Nephron progenitor cell (in vitro differentiated cells): Measurements from ENCODE around the gene AMIGO2.
"Not testable (repeated sequence)": the region's sequence is repeated elsewhere in the genome, so short reads cannot be mapped to it uniquely, and the experiment has no call there.

Experiments used
- DNase-seq: peaks from one replicate; pipeline ENCODE4 v3.0.0; 2021
- H3K27ac Mint-ChIP-seq: 2 replicates; pipeline ENCODE4 v1.8.0; 2021; ENCODE audit warnings: mild to moderate bottlenecking, moderate library complexity, mixed read lengths
- H3K27me3 Mint-ChIP-seq: 2 replicates; pipeline ENCODE4 v1.8.0; 2021; ENCODE audit warnings: mild to moderate bottlenecking, low read depth, mixed read lengths; ENCODE audit not compliant: poor library complexity
- H3K36me3 Mint-ChIP-seq: 2 replicates; pipeline ENCODE4 v1.8.0; 2021; ENCODE audit warnings: low read depth, mixed read lengths
- H3K4me1 Mint-ChIP-seq: 2 replicates; pipeline ENCODE4 v1.8.0; 2021; ENCODE audit warnings: mixed read lengths
- H3K4me3 Mint-ChIP-seq: 2 replicates; pipeline ENCODE4 v1.8.0; 2021; ENCODE audit warnings: mild to moderate bottlenecking, moderate library complexity, mixed read lengths
- H3K9me3 Mint-ChIP-seq: 2 replicates; pipeline ENCODE4 v1.8.0; 2021; ENCODE audit warnings: mild to moderate bottlenecking, moderate library complexity, mixed read lengths
- CTCF ChIP-seq: fragments of 200-600 bp; sonication (generic); IDR thresholded peaks from 2 replicates; pipeline ENCODE4 v1.5.0; 2021; ENCODE audit warnings: antibody characterized with exemption

The AMIGO2 gene

GRCh38 chr12:47065546-47065945 lies 14.2 kb downstream of the AMIGO2 start:
- peaks cover 18% of the 10 kb centered on the region for H3K9me3 Mint-ChIP-seq
- H3K27me3 Mint-ChIP-seq: peaks cover 7% of the 10 kb centered on the region
- no peak overlapping the region for H3K4me3 Mint-ChIP-seq
- peaks cover 20% of the 10 kb centered on the region for H3K4me1 Mint-ChIP-seq
- no peak for DNase-seq
- no peak overlapping the region for H3K27ac Mint-ChIP-seq
- no peaks in the 10 kb centered on the region for H3K36me3 Mint-ChIP-seq
- TF ChIP-seq CTCF: no peak

DNA sequence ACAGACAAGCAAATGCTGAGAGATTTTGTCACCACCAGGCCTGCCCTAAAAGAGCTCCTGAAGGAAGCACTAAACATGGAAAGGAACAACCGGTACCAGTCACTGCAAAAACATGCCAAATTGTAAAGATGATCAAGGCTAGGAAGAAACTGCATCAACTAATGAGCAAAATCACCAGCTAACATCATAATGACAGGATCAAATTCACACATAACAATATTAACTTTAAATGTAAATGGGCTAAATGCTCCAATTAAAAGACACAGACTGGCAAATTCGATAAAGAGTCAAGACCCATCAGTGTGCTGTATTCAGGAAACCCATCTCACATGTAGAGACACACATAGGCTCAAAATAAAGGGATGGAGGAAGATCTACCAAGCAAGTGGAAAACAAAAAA lies 21.1 kb downstream of the AMIGO2 start:
- not testable (repeated sequence) for DNase-seq, H3K27ac Mint-ChIP-seq
- peaks cover 46% of the 10 kb centered on the region for H3K9me3 Mint-ChIP-seq

GRCh38 chr12:47056944-47057343 lies 22.8 kb downstream of the AMIGO2 start:
- H3K4me1 Mint-ChIP-seq, H3K36me3 Mint-ChIP-seq, H3K27me3 Mint-ChIP-seq, DNase-seq, H3K4me3 Mint-ChIP-seq, H3K27ac Mint-ChIP-seq: not testable (repeated sequence)
- H3K9me3 Mint-ChIP-seq: peaks cover 40% of the 10 kb centered on the region

More for the DNA sequence above, 21.1 kb downstream of the AMIGO2 start:
- not testable (repeated sequence) for H3K4me3 Mint-ChIP-seq, H3K36me3 Mint-ChIP-seq, H3K4me1 Mint-ChIP-seq, H3K27me3 Mint-ChIP-seq

- H3K27ac Mint-ChIP-seq, H3K4me1 Mint-ChIP-seq, DNase-seq, H3K27me3 Mint-ChIP-seq, H3K4me3 Mint-ChIP-seq: not testable (repeated sequence)
- Mint-ChIP-seq H3K36me3 (peaks cover 11% of the 10 kb centered on the region), H3K9me3 (peaks cover 31% of the 10 kb centered on the region)
These were observed 23.9 kb downstream of the AMIGO2 start for GRCh38 chr12:47055856-47056255.

DNA sequence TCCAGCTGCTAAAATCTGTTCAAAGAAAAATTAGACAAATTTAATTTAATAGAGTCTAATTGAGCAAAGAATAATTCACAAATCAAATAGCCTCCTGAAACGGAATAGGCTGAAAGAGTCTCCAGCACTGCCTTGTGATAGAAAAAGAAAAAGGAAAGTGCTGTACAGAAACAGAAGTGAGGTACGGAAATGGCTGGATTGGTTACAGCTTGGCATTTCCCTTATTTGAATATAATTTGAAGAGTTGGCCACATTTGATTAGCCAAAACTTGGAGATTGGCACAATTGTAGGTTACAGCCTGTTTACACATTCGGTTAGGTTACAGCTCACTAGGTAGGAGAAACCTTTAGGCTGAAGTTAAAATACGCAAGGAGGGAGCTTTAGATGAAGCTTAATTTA lies 25.1 kb downstream of the AMIGO2 start:
- no peak for TF ChIP-seq CTCF
- H3K9me3 Mint-ChIP-seq: peaks cover 34% of the 10 kb centered on the region
- no peaks in the 10 kb centered on the region for H3K4me1 Mint-ChIP-seq
- H3K27ac Mint-ChIP-seq: no peak overlapping the region
- no peak for DNase-seq
- peaks cover 11% of the 10 kb centered on the region for H3K36me3 Mint-ChIP-seq
- H3K4me3 Mint-ChIP-seq: no peak overlapping the region
- H3K27me3 Mint-ChIP-seq: peaks cover 5% of the 10 kb centered on the region

DNA sequence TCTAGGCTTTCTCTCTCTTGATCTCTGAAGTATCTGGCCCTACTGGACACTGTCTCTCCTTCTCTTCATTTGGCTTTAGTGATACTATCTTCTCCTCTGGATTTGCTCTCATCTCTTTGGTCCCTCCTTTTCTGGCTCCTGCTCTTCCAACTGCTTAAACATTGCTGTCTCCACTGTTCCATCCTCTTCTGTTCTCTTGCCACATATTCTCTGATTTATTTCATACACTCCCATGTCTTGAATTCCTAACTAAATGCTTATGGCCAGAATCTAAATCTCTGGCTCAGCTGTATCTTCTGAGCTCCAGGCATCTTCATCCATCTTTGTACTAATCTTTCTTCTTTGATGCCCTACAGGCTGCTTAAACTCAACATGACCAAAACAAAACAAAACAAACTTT lies 25.8 kb downstream of the AMIGO2 start:
- no peak for TF ChIP-seq CTCF
- Mint-ChIP-seq H3K4me3 (no peak overlapping the region), H3K27ac (no peak overlapping the region), H3K9me3 (peaks cover 31% of the 10 kb centered on the region), H3K36me3 (peaks cover 11% of the 10 kb centered on the region), H3K27me3 (peaks cover 5% of the 10 kb centered on the region), H3K4me1 (no peaks in the 10 kb centered on the region)
- DNase-seq: no peak

DNA sequence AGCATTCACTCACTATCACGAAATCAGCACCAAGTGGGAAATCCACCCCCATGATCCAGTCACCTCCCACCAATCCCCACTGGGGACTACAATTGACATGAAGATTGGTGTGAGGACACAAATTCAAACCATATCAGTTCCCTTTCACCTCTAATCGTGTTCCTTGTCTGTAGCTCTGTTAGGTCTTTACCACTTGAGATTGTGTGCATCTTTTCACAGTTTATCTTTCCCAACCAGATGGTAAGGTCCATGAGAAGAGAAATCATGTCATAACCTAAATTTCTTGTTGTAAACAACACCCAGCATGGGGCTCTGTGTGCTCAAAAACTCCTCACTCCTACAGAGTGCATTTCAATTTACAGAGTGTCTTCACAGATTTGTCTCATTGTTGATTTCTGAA lies 27.5 kb downstream of the AMIGO2 start:
- no peaks in the 10 kb centered on the region for H3K4me1 Mint-ChIP-seq
- H3K27ac Mint-ChIP-seq: no peak overlapping the region
- DNase-seq: no peak
- peaks cover 11% of the 10 kb centered on the region for H3K36me3 Mint-ChIP-seq
- H3K27me3 Mint-ChIP-seq: no peaks in the 10 kb centered on the region
- peaks cover 16% of the 10 kb centered on the region for H3K9me3 Mint-ChIP-seq
- H3K4me3 Mint-ChIP-seq: no peak overlapping the region
- no peak for TF ChIP-seq CTCF

DNA sequence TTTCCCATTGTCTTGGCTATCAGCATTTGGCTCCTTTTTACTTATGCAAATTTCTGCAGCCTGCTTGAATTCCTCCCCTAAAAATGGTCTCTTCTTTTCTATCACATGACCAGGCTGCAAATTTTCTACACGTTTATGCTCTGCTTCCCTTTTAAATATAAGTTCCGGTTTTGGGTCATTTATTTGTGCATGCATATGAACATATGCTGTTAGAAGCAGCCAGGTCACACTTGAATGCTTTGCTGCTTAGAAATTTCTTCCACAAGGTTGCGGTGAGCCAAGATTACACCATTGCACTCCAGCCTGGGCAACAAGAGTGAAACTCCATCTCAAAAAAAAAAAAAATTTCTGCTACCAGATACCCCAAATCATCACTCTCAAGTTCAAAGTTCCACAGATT lies 28.5 kb downstream of the AMIGO2 start:
- not testable (repeated sequence) for H3K4me1 Mint-ChIP-seq, H3K27me3 Mint-ChIP-seq
- peaks cover 13% of the 10 kb centered on the region for H3K9me3 Mint-ChIP-seq

More for the DNA sequence above, 28.5 kb downstream of the AMIGO2 start:
- H3K36me3 Mint-ChIP-seq, DNase-seq, H3K27ac Mint-ChIP-seq, H3K4me3 Mint-ChIP-seq: not testable (repeated sequence)
